HUES6 (cell line): Measurements from ENCODE around the gene KDM3B.
A peak's percentile ranks its signal among the peaks of the same experiment; 100 is the strongest.
"Not testable (repeated sequence)": the region's sequence is repeated elsewhere in the genome, so short reads cannot be mapped to it uniquely, and the experiment has no call there.

Experiments
- H3K27ac ChIP-seq: 2 replicates; pipeline ENCODE4 v1.7.0; 2013; ENCODE audit warnings: low read depth, mild to moderate bottlenecking, low read length, inconsistent platforms
- H3K27me3 ChIP-seq: 2 replicates; pipeline ENCODE4 v1.6.1; 2013; ENCODE audit warnings: low read length; ENCODE audit not compliant: control insufficient read depth, insufficient read depth
- H3K36me3 ChIP-seq: 2 replicates; pipeline ENCODE4 v1.6.1; 2013; ENCODE audit warnings: low read length; ENCODE audit not compliant: control insufficient read depth, insufficient read depth
- H3K4me1 ChIP-seq: 2 replicates; pipeline ENCODE4 v1.6.1; 2013; ENCODE audit warnings: low read length; ENCODE audit not compliant: control insufficient read depth, insufficient read depth
- H3K4me3 ChIP-seq: 2 replicates; pipeline ENCODE4 v1.5.1; 2013; ENCODE audit warnings: low read depth, low read length
- H3K9ac ChIP-seq: one replicate; pipeline ENCODE4 v1.6.1; 2013; ENCODE audit warnings: mild to moderate bottlenecking, low read length
- H3K9me3 ChIP-seq: 2 replicates; pipeline ENCODE4 v1.6.1; 2013; ENCODE audit warnings: low read depth, low read length; ENCODE audit not compliant: control insufficient read depth, insufficient read depth

KDM3B gene

GRCh38 chr5:138402640-138403039 is 50.2 kb downstream of the KDM3B start:
- no peaks in the 10 kb centered on the region for H3K4me1 ChIP-seq
- no peak overlapping the region for H3K9ac ChIP-seq
- no peaks in the 10 kb centered on the region for H3K9me3 ChIP-seq
- no peaks in the 10 kb centered on the region for H3K27me3 ChIP-seq
- no peak overlapping the region for H3K4me3 ChIP-seq
- H3K27ac ChIP-seq = no peak overlapping the region
- H3K36me3 ChIP-seq = peaks cover 79% of the 10 kb centered on the region

- Histone ChIP-seq H3K4me3 (no peak overlapping the region), H3K9ac (no peak overlapping the region), H3K36me3 (peaks cover 61% of the 10 kb centered on the region), H3K4me1 (no peaks in the 10 kb centered on the region), H3K27ac (no peak overlapping the region), H3K27me3 (no peaks in the 10 kb centered on the region), H3K9me3 (no peaks in the 10 kb centered on the region)
Observed at GRCh38 chr5:138408023-138408422, 55.5 kb downstream of the KDM3B start.

GRCh38 chr5:138410996-138411640 is 58.6 kb downstream of the KDM3B start:
- not testable (repeated sequence) for H3K9me3 ChIP-seq, H3K4me1 ChIP-seq, H3K27ac ChIP-seq, H3K4me3 ChIP-seq, H3K9ac ChIP-seq, H3K27me3 ChIP-seq
- H3K36me3 ChIP-seq = peaks cover 64% of the 10 kb centered on the region

- no peak overlapping the region for H3K9ac ChIP-seq
- H3K27me3 ChIP-seq = no peaks in the 10 kb centered on the region
- H3K4me1 ChIP-seq = no peaks in the 10 kb centered on the region
- H3K4me3 ChIP-seq = no peak overlapping the region
- H3K36me3 ChIP-seq = peaks cover 90% of the 10 kb centered on the region
- H3K9me3 ChIP-seq = no peaks in the 10 kb centered on the region
- H3K27ac ChIP-seq = no peak overlapping the region
Observed at GRCh38 chr5:138418444-138418843, 66.0 kb downstream of the KDM3B start.

- Histone ChIP-seq H3K9me3 (no peaks in the 10 kb centered on the region), H3K27me3 (no peaks in the 10 kb centered on the region), H3K27ac (no peak overlapping the region; the same call in 1 of the 2 replicates), H3K36me3 (peaks cover 94% of the 10 kb centered on the region), H3K4me3 (no peak overlapping the region), H3K9ac (no peak overlapping the region), H3K4me1 (no peaks in the 10 kb centered on the region)
Observed at GRCh38 chr5:138425079-138425478, 72.6 kb downstream of the KDM3B start.

- Histone ChIP-seq H3K27me3 (no peaks in the 10 kb centered on the region), H3K36me3 (peaks cover 55% of the 10 kb centered on the region), H3K4me3 (no peak overlapping the region), H3K27ac (no peak overlapping the region), H3K4me1 (peaks cover 18% of the 10 kb centered on the region), H3K9me3 (no peaks in the 10 kb centered on the region), H3K9ac (no peak overlapping the region)
Observed at GRCh38 chr5:138435943-138436342, 83.5 kb downstream of the KDM3B start.

GRCh38 chr5:138438003-138438723 is 85.7 kb downstream of the KDM3B start:
- no peak overlapping the region for H3K27ac ChIP-seq
- H3K4me1 ChIP-seq = peaks cover 18% of the 10 kb centered on the region
- H3K36me3 ChIP-seq = peaks cover 32% of the 10 kb centered on the region
- H3K9me3 ChIP-seq = no peaks in the 10 kb centered on the region
- H3K9ac ChIP-seq = peak overlapping the region; percentile 42
- no peaks in the 10 kb centered on the region for H3K27me3 ChIP-seq
- peak overlapping the region; percentile 76 for H3K4me3 ChIP-seq

- Histone ChIP-seq H3K27ac (no peak within 1 kb of the TSS), H3K27me3 (no peaks in the 10 kb centered on the region), H3K4me3 (peak within 1 kb of the TSS; percentile 76), H3K9me3 (no peaks in the 10 kb centered on the region), H3K4me1 (peaks cover 18% of the 10 kb centered on the region), H3K9ac (peak within 1 kb of the TSS; percentile 53), H3K36me3 (peaks cover 25% of the 10 kb centered on the region)
Observed at GRCh38 chr5:138438724-138439476, 86.4 kb downstream of the KDM3B start, which contains the start of gene REEP2. REEP2 (plus strand) TSS chr5:138439057; CDS start chr5:138439209, 152 bp downstream.

- Histone ChIP-seq H3K9ac (peak overlapping the region; percentile 53), H3K27me3 (no peaks in the 10 kb centered on the region), H3K36me3 (peaks cover 23% of the 10 kb centered on the region), H3K4me1 (peaks cover 18% of the 10 kb centered on the region), H3K9me3 (no peaks in the 10 kb centered on the region), H3K27ac (no peak overlapping the region), H3K4me3 (peak overlapping the region; percentile 76)
Observed at GRCh38 chr5:138439477-138440158, 87.1 kb downstream of the KDM3B start.

- Histone ChIP-seq H3K9ac (peak overlapping the region; percentile 30), H3K27ac (no peak overlapping the region), H3K36me3 (peaks cover 15% of the 10 kb centered on the region), H3K9me3 (no peaks in the 10 kb centered on the region), H3K4me3 (peak overlapping the region; percentile 76), H3K4me1 (peaks cover 18% of the 10 kb centered on the region), H3K27me3 (no peaks in the 10 kb centered on the region)
Observed at GRCh38 chr5:138440159-138441073, 87.9 kb downstream of the KDM3B start.
